ENCODE measurements around the gene FZD4.

The FZD4 gene

GRCh38 chr11:86905252-86905651 lies 49.9 kb downstream of the FZD4 start:
- no peak for DNase-seq

- no peak for DNase-seq
Measured at GRCh38 chr11:86904001-86904400, 51.2 kb downstream of the FZD4 start.

- DNase-seq, result no peak
Measured at GRCh38 chr11:86902345-86902744, 52.9 kb downstream of the FZD4 start.

GRCh38 chr11:86901599-86901998 lies 53.6 kb downstream of the FZD4 start:
- no peak for DNase-seq

GRCh38 chr11:86900162-86900561 lies 55.0 kb downstream of the FZD4 start:
- no peak for DNase-seq

- no peak for DNase-seq
Measured at GRCh38 chr11:86898689-86899088, 56.5 kb downstream of the FZD4 start.

- no peak for DNase-seq
Measured at GRCh38 chr11:86896441-86896841, 58.8 kb downstream of the FZD4 start.

All from right forelimb (tissue), 1 donor.